Nephron (organoid): ENCODE data around the gene PRKAR1A.

Experiments
- H3K27ac Mint-ChIP-seq, 3 experiments: 2 replicates each; pipeline ENCODE4 v1.8.0; 2020; ENCODE audit warnings: mixed read lengths in 3 of 3, mild to moderate bottlenecking in 2 of 3, moderate library complexity in 1 of 3
- H3K27me3 Mint-ChIP-seq: 2 replicates; pipeline ENCODE4 v1.8.0; 2021; ENCODE audit warnings: low read depth, mild to moderate bottlenecking, moderate library complexity, mixed read lengths
- H3K36me3 Mint-ChIP-seq: 2 replicates; pipeline ENCODE4 v1.8.0; 2020; ENCODE audit warnings: low read depth, mixed read lengths
- H3K4me1 Mint-ChIP-seq: 2 replicates; pipeline ENCODE4 v1.8.0; 2020; ENCODE audit warnings: mixed read lengths
- H3K4me3 Mint-ChIP-seq, 3 experiments: 2 replicates each; pipeline ENCODE4 v1.8.0; 2020; ENCODE audit warnings: mild to moderate bottlenecking in 3 of 3, mixed read lengths in 3 of 3, moderate library complexity in 2 of 3
- H3K9me3 Mint-ChIP-seq: 2 replicates; pipeline ENCODE4 v1.8.0; 2020; ENCODE audit warnings: mixed read lengths
- CTCF ChIP-seq, 3 experiments: fragments of 200-600 bp; sonication (generic); IDR thresholded peaks; one replicate each; pipeline ENCODE4 v1.5.0; 2021; ENCODE audit warnings: antibody characterized with exemption in 3 of 3; ENCODE audit not compliant: unreplicated experiment in 3 of 3

PRKAR1A gene

GRCh38 chr17:68495081-68495480 lies 17.1 kb upstream of the PRKAR1A start:
- Mint-ChIP-seq H3K27ac (no peak overlapping the region), H3K4me1 (peaks cover 15% of the 10 kb centered on the region), H3K36me3 (no peaks in the 10 kb centered on the region), H3K27me3 (peaks cover 19% of the 10 kb centered on the region), H3K9me3 (no peaks in the 10 kb centered on the region), H3K4me3 (no peak overlapping the region)
- no peak for TF ChIP-seq CTCF (IDR thresholded peaks at IDR 0.05; ENCODE audit: unreplicated experiment in 3 of 3)

- Mint-ChIP-seq H3K36me3 (no peaks in the 10 kb centered on the region), H3K27me3 (peaks cover 17% of the 10 kb centered on the region), H3K4me3 (no peak overlapping the region), H3K9me3 (no peaks in the 10 kb centered on the region), H3K4me1 (no peaks in the 10 kb centered on the region), H3K27ac (no peak overlapping the region)
- TF ChIP-seq CTCF (IDR thresholded peaks at IDR 0.05; ENCODE audit: unreplicated experiment in 3 of 3), result no peak
Measured at GRCh38 chr17:68497885-68498319, 14.3 kb upstream of the PRKAR1A start.

- Mint-ChIP-seq H3K36me3 (no peaks in the 10 kb centered on the region), H3K4me1 (no peaks in the 10 kb centered on the region), H3K27me3 (peaks cover 14% of the 10 kb centered on the region), H3K9me3 (peaks cover 3% of the 10 kb centered on the region), H3K27ac (no peak overlapping the region), H3K4me3 (no peak overlapping the region)
- TF ChIP-seq CTCF (IDR thresholded peaks at IDR 0.05; ENCODE audit: unreplicated experiment in 3 of 3), result no peak
Measured at GRCh38 chr17:68498479-68499326, 13.5 kb upstream of the PRKAR1A start.

- no peaks in the 10 kb centered on the region for H3K36me3 Mint-ChIP-seq
- no peak for TF ChIP-seq CTCF (IDR thresholded peaks at IDR 0.05; ENCODE audit: unreplicated experiment in 3 of 3)
- no peaks in the 10 kb centered on the region for H3K4me1 Mint-ChIP-seq
- H3K4me3 Mint-ChIP-seq, result no peak overlapping the region
- peaks cover 12% of the 10 kb centered on the region for H3K27me3 Mint-ChIP-seq
- peaks cover 3% of the 10 kb centered on the region for H3K9me3 Mint-ChIP-seq
- no peak overlapping the region for H3K27ac Mint-ChIP-seq
Measured at GRCh38 chr17:68499587-68499986, 12.6 kb upstream of the PRKAR1A start.

GRCh38 chr17:68501074-68501473 lies 11.2 kb upstream of the PRKAR1A start:
- peaks cover 3% of the 10 kb centered on the region for H3K9me3 Mint-ChIP-seq
- H3K27ac Mint-ChIP-seq, result no peak overlapping the region
- no peaks in the 10 kb centered on the region for H3K36me3 Mint-ChIP-seq
- H3K4me1 Mint-ChIP-seq, result no peaks in the 10 kb centered on the region
- TF ChIP-seq CTCF (IDR thresholded peaks at IDR 0.05; ENCODE audit: unreplicated experiment in 3 of 3), result no peak
- no peak overlapping the region for H3K4me3 Mint-ChIP-seq
- peaks cover 16% of the 10 kb centered on the region for H3K27me3 Mint-ChIP-seq

GRCh38 chr17:68505951-68506350 lies 6.3 kb upstream of the PRKAR1A start:
- no peak overlapping the region for H3K4me3 Mint-ChIP-seq
- no peak for TF ChIP-seq CTCF (IDR thresholded peaks at IDR 0.05; ENCODE audit: unreplicated experiment in 3 of 3)
- peaks cover 8% of the 10 kb centered on the region for H3K27me3 Mint-ChIP-seq

More at GRCh38 chr17:68505951-68506350, 6.3 kb upstream of the PRKAR1A start:
- Mint-ChIP-seq H3K9me3 (peaks cover 3% of the 10 kb centered on the region), H3K36me3 (no peaks in the 10 kb centered on the region), H3K4me1 (peaks cover 17% of the 10 kb centered on the region), H3K27ac (no peak overlapping the region)
